Stimulated activated CD4-positive, alpha-beta T cell treated with anti-CD3 and anti-CD28 coated beads, Interleukin-1b, Interleukin-23, amount 100 ng/mL, for 1 hour (primary cell): ENCODE data around the gene DSP.

Experiments
- DNase-seq, 2 donors: peaks; one replicate each; pipeline ENCODE4 v3.0.0-alpha.2; 2020; ENCODE audit warnings: low read depth in 2 of 2

The DSP gene, protein sequence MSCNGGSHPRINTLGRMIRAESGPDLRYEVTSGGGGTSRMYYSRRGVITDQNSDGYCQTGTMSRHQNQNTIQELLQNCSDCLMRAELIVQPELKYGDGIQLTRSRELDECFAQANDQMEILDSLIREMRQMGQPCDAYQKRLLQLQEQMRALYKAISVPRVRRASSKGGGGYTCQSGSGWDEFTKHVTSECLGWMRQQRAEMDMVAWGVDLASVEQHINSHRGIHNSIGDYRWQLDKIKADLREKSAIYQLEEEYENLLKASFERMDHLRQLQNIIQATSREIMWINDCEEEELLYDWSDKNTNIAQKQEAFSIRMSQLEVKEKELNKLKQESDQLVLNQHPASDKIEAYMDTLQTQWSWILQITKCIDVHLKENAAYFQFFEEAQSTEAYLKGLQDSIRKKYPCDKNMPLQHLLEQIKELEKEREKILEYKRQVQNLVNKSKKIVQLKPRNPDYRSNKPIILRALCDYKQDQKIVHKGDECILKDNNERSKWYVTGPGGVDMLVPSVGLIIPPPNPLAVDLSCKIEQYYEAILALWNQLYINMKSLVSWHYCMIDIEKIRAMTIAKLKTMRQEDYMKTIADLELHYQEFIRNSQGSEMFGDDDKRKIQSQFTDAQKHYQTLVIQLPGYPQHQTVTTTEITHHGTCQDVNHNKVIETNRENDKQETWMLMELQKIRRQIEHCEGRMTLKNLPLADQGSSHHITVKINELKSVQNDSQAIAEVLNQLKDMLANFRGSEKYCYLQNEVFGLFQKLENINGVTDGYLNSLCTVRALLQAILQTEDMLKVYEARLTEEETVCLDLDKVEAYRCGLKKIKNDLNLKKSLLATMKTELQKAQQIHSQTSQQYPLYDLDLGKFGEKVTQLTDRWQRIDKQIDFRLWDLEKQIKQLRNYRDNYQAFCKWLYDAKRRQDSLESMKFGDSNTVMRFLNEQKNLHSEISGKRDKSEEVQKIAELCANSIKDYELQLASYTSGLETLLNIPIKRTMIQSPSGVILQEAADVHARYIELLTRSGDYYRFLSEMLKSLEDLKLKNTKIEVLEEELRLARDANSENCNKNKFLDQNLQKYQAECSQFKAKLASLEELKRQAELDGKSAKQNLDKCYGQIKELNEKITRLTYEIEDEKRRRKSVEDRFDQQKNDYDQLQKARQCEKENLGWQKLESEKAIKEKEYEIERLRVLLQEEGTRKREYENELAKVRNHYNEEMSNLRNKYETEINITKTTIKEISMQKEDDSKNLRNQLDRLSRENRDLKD (N-terminal part only)

DNA sequence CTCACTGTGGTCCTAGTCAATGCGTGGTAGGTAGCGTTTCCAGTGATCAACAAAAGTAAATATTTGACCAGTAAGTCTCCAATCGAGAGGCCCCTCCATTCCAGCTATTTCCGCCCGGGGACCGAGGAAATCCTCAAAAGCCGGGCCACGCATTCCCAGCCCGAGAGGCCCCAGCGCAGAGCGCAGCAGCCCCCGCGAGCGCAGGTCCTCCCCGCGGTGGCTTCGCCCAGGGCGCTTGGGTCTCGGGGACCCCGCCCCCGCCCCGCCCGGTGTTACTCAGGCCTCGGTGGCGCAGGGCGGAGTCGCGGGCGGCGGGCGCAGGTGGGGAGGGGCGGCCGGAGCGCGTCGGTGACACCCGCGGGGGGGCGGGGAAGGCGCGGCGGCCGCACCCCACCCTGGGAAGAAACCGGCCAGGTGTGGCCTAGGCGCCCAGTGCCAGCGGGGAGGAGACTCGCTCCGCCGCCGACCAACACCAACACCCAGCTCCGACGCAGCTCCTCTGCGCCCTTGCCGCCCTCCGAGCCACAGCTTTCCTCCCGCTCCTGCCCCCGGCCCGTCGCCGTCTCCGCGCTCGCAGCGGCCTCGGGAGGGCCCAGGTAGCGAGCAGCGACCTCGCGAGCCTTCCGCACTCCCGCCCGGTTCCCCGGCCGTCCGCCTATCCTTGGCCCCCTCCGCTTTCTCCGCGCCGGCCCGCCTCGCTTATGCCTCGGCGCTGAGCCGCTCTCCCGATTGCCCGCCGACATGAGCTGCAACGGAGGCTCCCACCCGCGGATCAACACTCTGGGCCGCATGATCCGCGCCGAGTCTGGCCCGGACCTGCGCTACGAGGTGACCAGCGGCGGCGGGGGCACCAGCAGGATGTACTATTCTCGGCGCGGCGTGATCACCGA lies at the start of gene DSP:
Gene DSP (plus strand): TSS at position 497 of the 890 bp plus-strand sequence. CDS start 245 bp downstream, at position 742.
- no peak for DNase-seq

DNA sequence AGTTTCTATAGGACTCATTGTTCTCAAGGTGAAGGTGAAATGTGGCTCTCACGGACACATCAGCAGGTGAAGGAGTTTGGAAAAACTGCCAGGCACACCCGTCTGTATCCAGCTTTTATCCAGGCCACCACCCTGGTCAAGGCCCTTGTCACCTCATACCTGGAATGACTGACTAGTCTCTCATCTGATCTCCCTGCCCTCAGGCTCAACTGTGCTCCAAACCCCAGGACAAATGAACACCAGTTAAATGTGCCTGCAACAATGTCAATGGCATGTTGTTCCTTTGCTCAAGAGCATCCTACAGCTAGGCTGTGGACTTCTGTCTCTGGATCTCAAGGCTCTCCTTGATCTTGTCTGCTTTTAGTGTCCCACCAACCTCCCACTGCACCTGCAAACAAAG lies 47.6 kb upstream of the DSP start:
- no peak for DNase-seq

DNA sequence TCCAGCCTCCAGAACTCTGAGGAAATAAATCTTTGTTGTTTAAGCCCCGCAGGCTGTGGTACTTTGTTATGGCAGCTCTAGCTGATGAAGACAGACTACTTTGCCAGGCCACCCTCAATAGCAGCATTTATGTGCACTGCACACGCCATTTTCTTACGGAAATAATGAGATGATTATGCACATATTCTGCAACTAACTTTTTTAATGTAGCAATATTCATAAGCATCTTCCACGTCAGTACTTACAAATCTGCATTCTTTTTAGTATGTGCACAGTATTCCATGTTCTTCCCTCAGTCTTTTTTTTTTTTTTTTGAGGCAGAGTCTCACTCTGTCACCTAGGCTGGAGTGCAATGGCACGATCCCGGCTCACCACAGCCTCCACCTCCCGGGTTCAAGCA lies 46.8 kb upstream of the DSP start:
- DNase-seq, result no peak

DNA sequence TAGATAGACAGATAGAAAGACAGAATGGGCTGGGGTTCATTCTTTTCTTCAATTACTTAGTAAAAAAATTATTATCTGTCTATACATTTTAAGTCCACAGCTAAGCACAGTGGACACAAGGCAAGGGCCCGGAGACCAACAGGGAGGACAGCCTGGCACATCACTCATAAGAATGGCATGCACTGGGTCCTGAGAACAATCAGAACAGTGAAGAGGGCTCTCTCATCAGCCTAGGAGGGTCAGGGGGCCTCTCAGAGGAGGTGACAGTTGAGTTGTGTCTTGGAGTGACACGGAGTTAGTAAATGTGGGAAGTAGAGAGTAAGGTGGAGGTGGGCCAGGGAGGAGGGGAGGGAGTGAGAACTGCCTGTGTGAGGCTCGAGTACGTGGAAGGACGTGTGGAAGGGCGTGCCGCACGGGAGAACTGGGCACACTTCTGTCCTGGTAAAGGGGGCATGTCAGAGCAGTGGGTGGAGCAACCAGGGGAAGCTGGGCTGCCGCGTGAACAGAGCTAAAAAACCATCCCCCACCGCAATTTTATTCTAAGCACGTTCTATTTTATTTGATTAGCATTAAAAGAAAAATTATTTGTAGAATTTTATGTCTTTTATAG lies 45.1 kb upstream of the DSP start:
- no peak for DNase-seq

DNA sequence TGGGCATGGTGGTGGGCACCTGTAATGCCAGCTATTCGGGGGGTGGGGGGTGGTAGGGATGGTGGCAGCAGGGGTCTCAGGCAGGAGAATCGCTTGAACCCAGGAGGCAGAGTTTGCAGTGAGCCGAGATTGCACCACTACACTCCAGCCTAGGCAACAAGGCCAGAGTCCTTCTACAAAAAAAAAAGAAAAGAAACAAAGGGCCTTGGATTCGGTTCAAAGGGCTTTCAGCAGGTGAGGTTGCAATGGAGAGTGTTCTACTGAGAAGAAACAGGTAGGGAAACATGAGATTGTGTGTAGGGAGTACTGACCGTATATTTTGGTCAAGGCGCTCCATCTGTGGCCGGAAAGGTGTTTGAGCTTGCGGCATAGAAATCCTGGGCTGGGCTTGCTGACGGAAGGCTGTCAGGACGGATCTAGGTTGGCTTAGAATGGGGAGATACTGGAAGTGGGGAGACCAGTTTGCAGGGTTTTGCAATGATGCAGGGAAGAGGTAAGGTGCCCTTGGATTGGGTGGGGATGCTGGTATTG lies 40.7 kb upstream of the DSP start:
- no peak for DNase-seq

DNA sequence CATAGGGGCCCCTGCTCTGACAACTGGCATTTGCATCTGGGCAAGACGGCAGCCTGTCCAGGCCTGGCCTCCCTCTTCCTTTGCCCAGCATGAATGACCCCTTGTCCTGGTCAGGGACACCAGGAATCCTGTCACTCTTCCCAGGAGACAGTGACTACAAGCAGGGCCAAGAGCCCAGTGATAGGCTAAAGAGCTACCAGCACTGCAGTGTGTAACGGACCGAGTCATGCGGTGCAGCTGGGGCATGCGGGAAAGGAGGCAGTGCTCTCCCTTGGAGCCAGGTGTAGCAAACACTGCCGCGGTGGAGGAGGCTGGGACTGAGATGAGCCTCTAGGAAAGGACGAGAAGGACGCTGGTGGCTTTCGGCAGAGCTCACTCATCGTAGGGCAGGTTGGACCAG lies 38.7 kb upstream of the DSP start:
- no peak for DNase-seq

DNA sequence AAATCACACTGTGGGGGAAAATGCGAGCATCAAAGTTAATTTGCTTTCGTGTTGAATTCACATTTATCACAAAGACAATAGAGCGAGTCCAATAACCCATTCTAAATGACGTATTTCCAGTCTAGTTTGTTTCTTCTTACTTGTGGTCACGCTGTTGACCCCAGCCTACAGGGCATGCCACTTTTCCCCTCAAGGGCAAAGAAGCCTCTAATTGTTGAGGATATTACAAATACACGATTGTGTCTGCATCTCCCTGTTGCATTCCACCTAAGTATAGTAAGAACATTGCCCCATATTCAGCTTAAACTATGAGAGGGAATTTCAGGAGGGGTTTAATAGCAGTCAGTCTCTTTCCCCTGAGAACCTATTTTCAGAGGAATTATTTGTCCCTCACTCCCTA lies 37.4 kb upstream of the DSP start:
- no peak for DNase-seq

DNA sequence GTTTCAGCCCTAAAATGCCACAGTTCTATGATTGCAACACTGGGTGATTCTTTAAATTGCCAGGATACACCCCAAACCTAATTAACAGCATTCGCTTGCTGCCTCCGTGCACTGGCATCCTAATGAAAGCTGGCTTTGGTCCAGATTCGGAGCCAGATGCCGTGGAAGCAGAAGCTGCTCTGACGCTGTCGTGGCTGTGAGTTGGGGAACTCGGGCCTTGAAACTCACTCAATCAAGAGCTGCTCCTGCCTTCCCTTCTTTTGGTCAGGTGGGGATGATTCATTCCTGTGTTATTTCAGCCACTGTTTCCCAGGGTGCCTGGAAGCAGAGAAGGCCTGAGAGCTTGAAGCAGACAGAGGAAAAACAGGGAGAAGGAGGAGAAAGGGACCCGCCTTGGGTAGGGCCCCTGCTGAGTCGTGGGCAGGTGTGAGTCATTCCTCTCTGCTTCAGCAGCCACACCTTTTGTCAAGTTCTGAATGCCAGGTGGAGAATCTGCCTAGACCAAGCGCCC lies 36.2 kb upstream of the DSP start:
- DNase-seq, result no peak

DNA sequence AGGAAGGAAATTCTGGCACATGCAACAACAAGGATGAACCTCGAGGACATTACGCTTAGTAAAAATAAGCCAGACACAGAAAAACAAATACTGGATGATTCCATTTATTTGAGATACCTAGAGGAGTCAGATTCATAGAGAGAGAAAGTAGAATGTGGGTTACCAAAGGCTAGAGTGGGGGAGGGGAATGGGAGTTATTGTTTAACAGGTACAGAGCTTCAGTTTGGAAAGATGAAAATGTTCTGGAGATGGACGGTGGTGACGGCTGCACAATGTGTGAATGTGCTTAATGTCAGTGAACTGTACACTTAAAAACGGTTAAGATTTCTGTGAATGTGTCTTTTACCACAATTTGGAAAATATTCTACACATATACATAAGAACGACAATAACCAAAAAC lies 33.9 kb upstream of the DSP start:
- no peak for DNase-seq

DNA sequence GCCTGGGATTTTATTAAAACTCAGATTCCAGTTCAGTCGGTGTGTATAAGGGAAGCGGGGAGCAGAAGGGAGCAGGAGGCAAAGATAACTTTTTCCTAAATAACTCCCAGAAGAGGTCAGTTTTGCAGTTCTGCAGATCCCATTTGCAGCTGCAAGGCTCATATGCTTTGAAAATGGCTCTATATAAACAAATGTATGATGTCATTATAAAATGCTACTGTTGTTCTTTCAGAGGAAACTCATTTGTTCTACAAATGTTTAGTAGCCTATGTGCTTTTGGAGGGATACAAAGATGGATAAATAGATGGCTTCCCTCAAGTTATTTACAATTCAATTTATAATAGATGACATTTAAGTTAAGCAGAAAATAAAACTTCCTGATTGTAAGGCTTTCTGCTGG lies 29.2 kb upstream of the DSP start:
- no peak for DNase-seq

DNA sequence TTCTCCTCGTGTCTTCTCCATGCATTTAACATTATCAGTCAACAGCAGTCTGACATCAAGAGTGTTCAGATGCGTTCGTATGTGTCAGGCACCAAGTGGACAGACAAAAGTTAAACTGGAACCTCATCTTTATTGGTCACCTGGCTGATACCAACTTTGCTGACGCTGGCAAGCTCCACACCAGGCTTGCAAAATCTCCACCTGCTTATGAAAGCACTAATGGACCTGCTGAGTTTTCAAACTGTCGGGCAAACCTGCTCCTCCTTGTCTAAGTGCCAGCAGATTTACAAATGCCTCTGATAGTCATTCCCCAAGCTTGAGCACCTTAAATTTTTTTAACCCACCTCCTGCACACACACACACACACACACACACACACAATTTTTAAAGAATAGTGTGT lies 27.9 kb upstream of the DSP start:
- no peak for DNase-seq

DNA sequence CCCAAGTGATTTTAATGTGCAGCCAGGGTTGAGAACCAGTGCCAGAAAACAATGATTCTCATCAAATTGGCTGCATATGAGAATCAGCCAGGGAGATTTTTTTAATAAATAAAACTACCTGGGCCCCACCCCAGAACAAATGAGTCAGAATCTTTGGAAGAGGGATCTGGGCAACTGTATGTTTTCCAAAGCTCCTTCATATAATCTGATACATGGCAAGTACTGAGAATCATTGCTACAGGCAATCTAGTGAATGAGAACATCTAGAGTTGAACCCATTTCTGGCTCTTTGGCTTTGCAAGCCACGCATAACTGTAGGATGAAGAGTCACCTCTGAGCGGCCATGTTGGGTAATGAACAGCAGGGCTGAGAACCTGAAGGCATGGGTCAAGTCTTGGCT lies 26.1 kb upstream of the DSP start:
- DNase-seq, result no peak

DNA sequence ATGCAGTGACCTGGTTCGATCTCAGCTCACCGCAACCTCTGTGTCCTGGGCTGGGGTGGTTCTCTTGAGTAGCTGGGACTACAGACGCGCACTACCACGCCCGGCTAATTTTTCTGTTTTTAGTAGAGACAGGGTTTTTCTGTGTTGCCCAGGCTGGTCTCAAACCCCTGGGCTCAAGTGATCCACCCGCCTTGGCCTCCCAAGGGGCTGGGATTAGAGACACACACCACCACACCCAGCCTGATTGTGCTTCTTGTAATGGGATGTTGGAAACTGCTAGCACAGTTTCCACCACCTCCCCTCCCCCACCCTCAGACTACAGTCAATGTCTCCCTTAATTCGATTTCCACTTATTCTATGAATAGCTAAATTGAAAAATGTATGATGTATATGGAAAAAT lies 22.6 kb upstream of the DSP start:
- no peak for DNase-seq

DNA sequence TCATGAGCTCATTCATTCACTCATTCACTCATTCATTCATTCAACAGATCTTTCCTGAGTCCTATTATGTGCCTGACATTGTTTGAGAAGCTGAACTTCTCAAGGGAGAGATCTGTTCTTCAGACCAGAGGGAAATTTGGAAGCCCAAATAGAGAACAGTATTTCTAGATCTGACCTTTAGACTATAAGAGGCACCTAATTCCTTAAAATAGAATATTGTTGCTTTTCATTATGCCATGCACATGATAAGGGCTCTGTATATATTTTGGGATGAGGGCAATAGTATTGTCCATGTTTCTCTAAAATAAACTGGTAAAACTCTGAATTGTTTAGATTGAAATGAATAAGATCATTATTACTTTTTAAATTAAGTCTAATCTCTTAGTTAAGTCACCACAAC lies 18.6 kb upstream of the DSP start:
- DNase-seq, result no peak

DNA sequence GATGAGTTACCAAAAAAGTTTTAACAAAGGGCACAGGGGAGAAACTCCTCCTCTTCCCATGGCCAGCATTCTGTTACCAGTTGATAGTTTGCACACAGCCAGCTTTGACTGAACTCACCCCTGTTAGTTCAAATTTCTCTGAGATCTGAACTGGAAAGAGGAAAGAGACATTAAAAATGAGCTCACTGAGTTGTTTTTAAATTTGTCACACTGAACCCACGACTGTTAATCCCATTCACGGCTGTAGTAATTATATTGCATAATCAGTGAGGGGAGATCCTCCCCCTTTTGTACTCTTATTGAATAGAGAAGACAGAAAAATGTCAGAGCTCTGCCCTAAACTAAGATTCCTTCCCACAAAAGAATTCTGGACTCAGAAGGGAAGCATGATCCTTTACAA lies 17.5 kb upstream of the DSP start:
- no peak for DNase-seq

DNA sequence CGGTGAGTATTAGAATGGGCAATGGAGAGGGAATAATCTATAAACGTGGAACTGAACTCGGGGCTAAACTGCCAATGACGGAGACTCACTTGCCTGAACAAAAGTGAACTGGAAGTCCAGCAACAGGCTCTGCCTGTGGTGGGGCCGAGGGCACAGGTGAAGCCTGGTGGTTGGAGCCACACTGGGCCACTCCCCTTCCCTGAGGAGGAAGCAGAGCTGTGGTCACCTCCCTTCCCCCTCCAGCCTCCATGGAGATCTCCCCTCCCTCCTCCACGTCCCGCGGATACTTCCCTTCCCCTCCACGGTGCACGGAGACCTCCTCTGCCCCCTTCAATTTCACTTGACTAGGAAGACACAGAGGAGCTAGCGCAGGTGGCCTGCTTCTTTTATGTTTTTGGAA lies 14.7 kb upstream of the DSP start:
- DNase-seq, result no peak

DNA sequence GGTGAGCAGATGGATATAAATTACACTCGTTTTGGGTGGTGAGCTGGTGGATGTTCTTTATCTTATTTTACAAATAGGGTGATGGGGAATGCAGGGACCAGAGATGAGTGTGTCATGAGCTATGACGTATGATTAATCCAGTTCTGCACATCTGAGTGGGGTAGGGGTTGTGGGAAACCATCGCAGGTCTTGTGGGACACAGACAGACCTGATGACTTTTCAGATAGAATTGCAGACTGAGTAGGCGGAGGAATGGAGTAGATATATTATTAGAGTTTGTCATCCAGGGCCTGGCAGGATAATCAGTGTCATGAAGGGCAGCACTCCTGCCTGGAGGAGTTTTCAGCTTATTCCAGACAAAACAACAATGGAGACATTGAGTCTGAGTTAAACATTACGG lies 12.9 kb upstream of the DSP start:
- DNase-seq, result no peak

DNA sequence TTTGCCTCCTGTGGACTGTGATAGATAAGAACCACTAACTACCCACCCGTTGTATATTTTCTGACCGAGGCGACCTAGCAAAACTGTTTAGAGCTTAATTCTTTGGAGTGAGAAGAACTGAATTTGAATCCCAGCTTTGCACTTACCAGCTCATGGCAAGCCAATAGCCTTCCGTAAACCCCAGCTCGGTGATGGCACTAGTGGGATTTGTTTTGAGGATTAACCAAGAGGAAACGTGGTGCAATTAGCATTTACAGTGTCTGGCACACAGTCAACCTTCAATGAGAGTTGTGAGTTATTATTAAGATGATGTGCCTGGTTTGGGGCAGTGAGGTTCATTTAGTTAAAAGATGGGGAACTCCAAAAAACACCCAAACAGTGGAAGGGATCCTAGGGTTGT lies 12.3 kb upstream of the DSP start:
- no peak for DNase-seq

DNA sequence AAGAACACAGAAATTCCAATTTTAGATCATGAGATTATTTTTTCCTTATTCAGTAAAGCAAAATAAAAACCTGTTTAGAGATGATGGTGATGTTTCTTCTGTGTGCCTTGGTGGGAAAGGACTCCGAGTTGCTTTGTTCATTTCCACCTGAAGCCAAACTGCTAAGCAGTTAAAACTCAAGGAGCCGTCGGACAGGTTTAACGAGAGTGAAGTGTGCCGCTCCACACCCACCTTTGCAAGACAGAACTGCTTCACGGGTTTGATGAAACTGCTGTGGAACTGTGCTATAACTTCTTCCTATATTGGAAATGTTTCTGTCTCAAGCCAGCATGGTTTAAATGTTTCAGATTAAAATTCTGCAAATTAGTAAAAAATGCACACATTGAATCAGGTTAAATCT lies 9.2 kb upstream of the DSP start:
- no peak for DNase-seq

DNA sequence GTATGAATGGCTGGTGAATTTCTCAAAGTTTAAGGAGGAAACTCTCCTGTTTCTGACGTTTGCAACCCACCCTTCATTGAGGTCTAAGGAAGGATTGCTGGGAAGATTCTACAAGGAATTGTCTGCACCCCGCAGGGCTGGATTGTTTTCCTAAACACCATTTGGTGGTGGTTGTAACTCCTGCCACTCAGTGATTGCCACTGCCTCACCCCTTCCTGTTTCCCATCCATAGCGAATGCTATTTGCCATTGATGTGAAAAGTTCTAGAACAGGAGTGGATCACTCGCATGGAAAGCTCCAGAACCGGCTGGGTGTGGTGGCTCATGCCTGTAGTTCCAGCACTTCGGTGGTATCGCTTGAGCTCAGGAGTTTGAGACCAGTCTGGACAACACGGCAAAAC lies 8.7 kb upstream of the DSP start:
- no peak for DNase-seq
